ENCODE data around the gene PIGQ.

DNA sequence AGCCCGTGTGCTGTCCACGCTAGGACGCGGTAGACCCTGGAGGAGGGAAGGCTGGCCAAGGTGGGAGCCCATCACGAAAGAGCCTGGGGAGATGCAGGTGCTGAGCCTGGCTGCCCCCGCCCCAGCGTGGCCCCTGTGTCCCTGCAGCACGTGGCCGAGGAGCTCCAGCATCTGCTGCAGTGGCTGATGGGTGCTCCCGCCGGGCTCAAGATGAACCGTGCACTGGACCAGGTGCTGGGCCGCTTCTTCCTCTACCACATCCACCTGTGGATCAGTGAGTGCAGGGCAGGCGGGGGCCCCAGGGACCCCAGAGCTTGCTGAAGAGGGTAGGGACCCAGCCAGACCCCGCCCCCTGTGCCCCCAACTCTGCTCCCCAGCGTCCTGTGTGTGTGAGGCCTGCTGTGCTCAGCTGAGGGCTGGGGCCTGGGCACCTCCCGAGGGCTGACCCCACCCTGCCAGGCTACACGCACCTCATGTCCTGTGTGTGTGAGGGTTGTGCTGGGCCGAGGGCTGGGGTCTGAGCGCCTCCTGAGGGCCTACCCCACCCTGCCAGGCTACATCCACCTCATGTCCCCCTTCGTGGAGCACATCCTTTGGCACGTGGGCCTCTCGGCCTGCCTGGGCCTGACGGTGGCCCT is 8.6 kb downstream of the PIGQ start:
- TF ChIP-seq, protein P1, sequence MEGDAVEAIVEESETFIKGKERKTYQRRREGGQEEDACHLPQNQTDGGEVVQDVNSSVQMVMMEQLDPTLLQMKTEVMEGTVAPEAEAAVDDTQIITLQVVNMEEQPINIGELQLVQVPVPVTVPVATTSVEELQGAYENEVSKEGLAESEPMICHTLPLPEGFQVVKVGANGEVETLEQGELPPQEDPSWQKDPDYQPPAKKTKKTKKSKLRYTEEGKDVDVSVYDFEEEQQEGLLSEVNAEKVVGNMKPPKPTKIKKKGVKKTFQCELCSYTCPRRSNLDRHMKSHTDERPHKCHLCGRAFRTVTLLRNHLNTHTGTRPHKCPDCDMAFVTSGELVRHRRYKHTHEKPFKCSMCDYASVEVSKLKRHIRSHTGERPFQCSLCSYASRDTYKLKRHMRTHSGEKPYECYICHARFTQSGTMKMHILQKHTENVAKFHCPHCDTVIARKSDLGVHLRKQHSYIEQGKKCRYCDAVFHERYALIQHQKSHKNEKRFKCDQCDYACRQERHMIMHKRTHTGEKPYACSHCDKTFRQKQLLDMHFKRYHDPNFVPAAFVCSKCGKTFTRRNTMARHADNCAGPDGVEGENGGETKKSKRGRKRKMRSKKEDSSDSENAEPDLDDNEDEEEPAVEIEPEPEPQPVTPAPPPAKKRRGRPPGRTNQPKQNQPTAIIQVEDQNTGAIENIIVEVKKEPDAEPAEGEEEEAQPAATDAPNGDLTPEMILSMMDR (IDR thresholded peaks at IDR 0.05) = no peak
- no peak for TF ChIP-seq POLR2A (IDR thresholded peaks at IDR 0.05)

All from heart left ventricle (tissue), 13 donors.